GM18867 (cell line): ENCODE data around the gene EFNA2.
"Not testable (repeated sequence)": the region's sequence is repeated elsewhere in the genome, so short reads cannot be mapped to it uniquely, and the experiment has no call there.

Source experiments
- ATAC-seq: cut with Tn5 transposase; IDR thresholded peaks from one replicate; pipeline ENCODE4 v1.9.1; 2021; ENCODE audit warnings: mild to moderate bottlenecking, moderate library complexity; ENCODE audit not compliant: unreplicated experiment

The EFNA2 gene

GRCh38 chr19:1313695-1314613 is 28.3 kb downstream of the EFNA2 start:
- ATAC-seq, result no peak

GRCh38 chr19:1315470-1316166 is 29.9 kb downstream of the EFNA2 start:
- ATAC-seq, result no peak

- ATAC-seq, result no peak
These were observed 30.8 kb downstream of the EFNA2 start for GRCh38 chr19:1316466-1316865.

GRCh38 chr19:1317274-1318003 is 31.8 kb downstream of the EFNA2 start:
- ATAC-seq, result no peak

GRCh38 chr19:1318678-1319471 is 33.2 kb downstream of the EFNA2 start:
- no peak for ATAC-seq

- ATAC-seq, result not testable (repeated sequence)
These were observed 34.6 kb downstream of the EFNA2 start for GRCh38 chr19:1320282-1320650.

GRCh38 chr19:1321539-1321938 is 35.9 kb downstream of the EFNA2 start:
- ATAC-seq, result no peak

GRCh38 chr19:1322198-1322981 is 36.7 kb downstream of the EFNA2 start:
- no peak for ATAC-seq

GRCh38 chr19:1324249-1324805 is 38.7 kb downstream of the EFNA2 start:
- no peak for ATAC-seq

GRCh38 chr19:1324806-1325567 is 39.3 kb downstream of the EFNA2 start:
- ATAC-seq, result no peak

GRCh38 chr19:1325568-1326294 is 40.1 kb downstream of the EFNA2 start:
- no peak for ATAC-seq

- no peak for ATAC-seq
These were observed 41.5 kb downstream of the EFNA2 start for GRCh38 chr19:1327125-1327524.

- ATAC-seq, result not testable (repeated sequence)
These were observed 46.5 kb downstream of the EFNA2 start for GRCh38 chr19:1332208-1332607.

- no peak for ATAC-seq
These were observed 50.5 kb downstream of the EFNA2 start for GRCh38 chr19:1336079-1336684.

GRCh38 chr19:1340681-1341469 is 55.2 kb downstream of the EFNA2 start:
- no peak for ATAC-seq

- ATAC-seq, result no peak
These were observed 57.4 kb downstream of the EFNA2 start for GRCh38 chr19:1343041-1343440.

GRCh38 chr19:1349211-1349610 is 63.5 kb downstream of the EFNA2 start:
- no peak for ATAC-seq
